Measurements from ENCODE around the gene DYNC1H1. TPM values are rescaled to one million over a fixed set of nuclear protein-coding genes. Genes with fewer than 3 reads are reported as not detected.
A peak's percentile ranks its signal among the peaks of the same experiment; 100 is the strongest.

Gene DYNC1H1
- total RNA-seq, 1 experiment from 2014 or later: 409 TPM

- DNase-seq (ENCODE audit: low read depth): no peak
These were observed 27.0 kb downstream of the DYNC1H1 start for GRCh38 chr14:101991352-101991751.

- no peak for DNase-seq (ENCODE audit: low read depth)
These were observed 28.3 kb downstream of the DYNC1H1 start for GRCh38 chr14:101992708-101993107.

- no peak for DNase-seq (ENCODE audit: low read depth)
These were observed 33.3 kb downstream of the DYNC1H1 start for GRCh38 chr14:101997429-101998336.

GRCh38 chr14:102000902-102001301 is 36.5 kb downstream of the DYNC1H1 start:
- no peak for DNase-seq (ENCODE audit: low read depth)

- no peak for DNase-seq (ENCODE audit: low read depth)
These were observed 41.0 kb downstream of the DYNC1H1 start for GRCh38 chr14:102005336-102005735.

GRCh38 chr14:102007916-102008418 is 43.6 kb downstream of the DYNC1H1 start:
- DNase-seq (ENCODE audit: low read depth): no peak

- DNase-seq (ENCODE audit: low read depth): no peak
These were observed 44.5 kb downstream of the DYNC1H1 start for GRCh38 chr14:102008891-102009290.

GRCh38 chr14:102011631-102012030 is 47.3 kb downstream of the DYNC1H1 start:
- DNase-seq (ENCODE audit: low read depth): no peak

GRCh38 chr14:102012336-102012735 is 48.0 kb downstream of the DYNC1H1 start:
- no peak for DNase-seq (ENCODE audit: low read depth)

GRCh38 chr14:102013669-102014200 is 49.4 kb downstream of the DYNC1H1 start:
- no peak for DNase-seq (ENCODE audit: low read depth)

GRCh38 chr14:102015045-102015685 is 50.8 kb downstream of the DYNC1H1 start:
- DNase-seq (ENCODE audit: low read depth): no peak

- no peak for DNase-seq (ENCODE audit: low read depth)
These were observed 51.4 kb downstream of the DYNC1H1 start for GRCh38 chr14:102015771-102016170.

- no peak for DNase-seq (ENCODE audit: low read depth)
These were observed 52.2 kb downstream of the DYNC1H1 start for GRCh38 chr14:102016420-102017090.

- DNase-seq (ENCODE audit: low read depth): no peak
These were observed 53.9 kb downstream of the DYNC1H1 start for GRCh38 chr14:102018251-102018650.

GRCh38 chr14:102019006-102019540 is 54.7 kb downstream of the DYNC1H1 start:
- DNase-seq (ENCODE audit: low read depth): no peak

GRCh38 chr14:102020058-102020971 is 55.9 kb downstream of the DYNC1H1 start:
- peak; percentile 84 for DNase-seq (ENCODE audit: low read depth)

GRCh38 chr14:102026934-102027333 is 62.6 kb downstream of the DYNC1H1 start:
- no peak for DNase-seq (ENCODE audit: low read depth)

GRCh38 chr14:102027951-102028350 is 63.6 kb downstream of the DYNC1H1 start:
- DNase-seq (ENCODE audit: low read depth): no peak

GRCh38 chr14:102028733-102029132 is 64.4 kb downstream of the DYNC1H1 start:
- peak; percentile 56 for DNase-seq (ENCODE audit: low read depth)

GRCh38 chr14:102029956-102030355 is 65.6 kb downstream of the DYNC1H1 start:
- no peak for DNase-seq (ENCODE audit: low read depth)
